HG02970 (cell line): ENCODE data around the gene NFYC.
"Not testable (repeated sequence)": the region's sequence is repeated elsewhere in the genome, so short reads cannot be mapped to it uniquely, and the experiment has no call there.

Experiments
- ATAC-seq: cut with Tn5 transposase; IDR thresholded peaks from one replicate; pipeline ENCODE4 v1.9.1; 2021; ENCODE audit warnings: mild to moderate bottlenecking, moderate library complexity, moderate number of reproducible peaks; ENCODE audit not compliant: unreplicated experiment, low FRiP score

The NFYC gene

GRCh38 chr1:40704817-40705733, 13.6 kb downstream of the NFYC start:
- no peak for ATAC-seq

DNA sequence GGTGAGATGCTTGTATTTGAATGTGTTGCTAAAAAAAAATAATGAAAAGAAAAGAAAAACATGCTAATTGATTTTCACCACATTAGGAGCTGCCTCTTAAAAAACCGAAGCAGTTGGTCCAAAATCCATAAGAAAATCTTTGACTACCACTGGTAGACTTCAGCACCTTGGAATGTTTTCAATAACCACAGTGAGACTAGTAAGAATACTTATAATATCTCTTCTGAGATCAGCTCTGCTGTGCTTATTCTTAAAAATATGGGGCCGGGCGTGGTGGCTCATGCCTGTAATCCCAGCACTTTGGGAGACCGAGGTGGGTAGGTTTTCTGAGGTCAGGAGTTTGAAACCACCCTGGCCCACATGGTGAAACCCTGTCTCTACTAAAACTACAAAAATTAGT, 15.1 kb downstream of the NFYC start:
- no peak for ATAC-seq

GRCh38 chr1:40708750-40709099, 17.2 kb downstream of the NFYC start:
- ATAC-seq = peak; percentile 43

- ATAC-seq = peak; percentile 78
These were observed 17.7 kb downstream of the NFYC start for GRCh38 chr1:40709100-40709801.

GRCh38 chr1:40709802-40710278, 18.3 kb downstream of the NFYC start:
- no peak for ATAC-seq

- ATAC-seq = no peak
These were observed 19.2 kb downstream of the NFYC start for GRCh38 chr1:40710581-40711315.

GRCh38 chr1:40711465-40712404, 20.2 kb downstream of the NFYC start:
- ATAC-seq = no peak

- no peak for ATAC-seq
These were observed 21.0 kb downstream of the NFYC start for GRCh38 chr1:40712405-40712944.

GRCh38 chr1:40712997-40713396, 21.5 kb downstream of the NFYC start:
- no peak for ATAC-seq

GRCh38 chr1:40715491-40716059, 24.1 kb downstream of the NFYC start:
- no peak for ATAC-seq

DNA sequence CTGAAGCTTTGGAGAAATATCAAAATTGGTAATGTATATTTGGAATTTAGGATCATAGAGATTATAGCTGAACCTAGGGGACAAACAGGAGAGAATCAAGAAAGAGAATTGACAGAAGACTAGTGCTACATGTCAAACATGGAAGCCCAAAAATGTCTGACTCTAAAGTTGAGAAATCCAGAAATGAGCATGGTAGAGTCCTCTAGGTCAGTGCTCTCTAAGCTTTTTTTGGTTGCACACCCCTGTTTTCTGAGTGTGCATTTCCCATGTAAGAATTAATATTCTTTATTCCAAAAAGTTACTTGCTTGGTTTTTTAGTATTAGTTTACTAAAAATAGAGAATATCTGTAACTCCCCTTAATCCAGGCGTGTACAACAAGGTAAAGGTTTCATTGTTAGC, 25.6 kb downstream of the NFYC start:
- ATAC-seq = no peak

GRCh38 chr1:40717955-40718354, 26.5 kb downstream of the NFYC start:
- no peak for ATAC-seq

DNA sequence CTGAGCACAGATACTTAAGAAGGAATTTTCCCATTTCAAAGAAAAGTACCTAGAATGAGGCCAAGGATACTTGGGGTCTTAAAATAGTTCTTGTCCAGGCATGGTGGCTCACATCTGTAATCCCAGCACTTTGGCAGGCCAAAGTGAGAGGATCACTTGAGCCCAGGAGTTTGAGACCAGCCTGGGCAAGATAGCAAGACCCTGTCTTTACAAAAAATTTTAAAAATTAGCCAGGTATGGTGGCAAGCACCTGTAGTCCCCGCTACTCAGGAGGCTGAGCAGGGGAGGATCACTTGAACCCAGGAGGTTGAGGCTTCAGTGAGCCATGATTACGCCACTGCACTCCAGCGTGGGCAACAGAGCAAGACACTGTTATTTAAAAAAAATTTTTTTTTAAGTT, 29.0 kb downstream of the NFYC start:
- no peak for ATAC-seq

DNA sequence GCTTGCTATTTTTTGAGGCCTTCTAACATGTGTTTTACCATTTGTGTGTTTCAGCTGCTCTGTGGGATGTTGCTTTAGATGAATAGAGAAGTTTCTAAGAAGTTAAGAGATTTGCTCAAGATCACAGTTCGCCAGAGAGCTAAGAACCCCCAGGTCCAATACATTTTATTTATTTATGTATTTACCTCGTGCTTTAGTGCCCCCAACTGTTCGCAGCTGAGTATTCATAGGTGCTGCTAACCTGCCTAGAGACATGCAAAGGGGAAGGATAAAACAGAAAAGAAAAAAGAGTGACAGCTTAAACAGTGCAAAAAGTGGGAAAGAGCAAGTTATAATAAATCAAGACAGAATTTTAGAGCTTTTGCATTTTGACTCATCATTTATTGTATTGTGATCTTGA, 31.1 kb downstream of the NFYC start:
- no peak for ATAC-seq

DNA sequence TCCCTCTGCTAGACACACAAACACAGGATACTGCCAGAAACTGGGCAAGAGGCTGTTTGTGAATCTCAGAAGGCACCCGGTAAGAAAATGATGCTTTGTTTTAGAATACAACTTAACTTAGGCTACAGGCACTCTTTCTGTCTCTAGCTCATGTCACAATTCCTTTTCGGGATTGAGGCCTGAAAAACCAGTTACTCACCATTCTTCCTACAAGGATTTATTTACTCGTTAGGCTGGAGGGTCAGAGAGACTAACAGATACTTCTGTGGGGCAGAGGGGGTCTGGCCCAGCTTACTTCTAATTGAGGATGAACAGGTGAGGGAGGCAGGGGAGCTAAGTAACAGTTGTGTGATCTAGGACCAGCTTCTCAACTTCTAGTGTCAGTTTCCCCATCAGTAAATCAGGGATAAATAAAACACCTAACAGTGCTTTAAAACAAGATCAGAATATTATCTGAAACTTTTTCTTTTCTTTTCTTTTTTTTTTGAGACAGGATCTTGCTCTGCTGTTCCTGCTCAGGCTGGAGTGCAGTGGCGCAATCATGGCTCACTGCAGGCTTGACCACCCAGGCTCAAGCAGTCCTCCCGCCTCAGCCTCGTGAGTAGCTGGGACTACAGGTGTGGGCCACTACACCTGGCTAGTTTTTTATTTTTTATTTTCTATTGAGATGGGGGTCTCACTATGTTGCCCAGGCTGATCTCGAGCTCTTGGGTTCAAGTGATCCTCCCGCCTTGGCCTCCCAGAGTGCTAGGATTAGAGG, 31.9 kb downstream of the NFYC start:
- ATAC-seq = no peak

DNA sequence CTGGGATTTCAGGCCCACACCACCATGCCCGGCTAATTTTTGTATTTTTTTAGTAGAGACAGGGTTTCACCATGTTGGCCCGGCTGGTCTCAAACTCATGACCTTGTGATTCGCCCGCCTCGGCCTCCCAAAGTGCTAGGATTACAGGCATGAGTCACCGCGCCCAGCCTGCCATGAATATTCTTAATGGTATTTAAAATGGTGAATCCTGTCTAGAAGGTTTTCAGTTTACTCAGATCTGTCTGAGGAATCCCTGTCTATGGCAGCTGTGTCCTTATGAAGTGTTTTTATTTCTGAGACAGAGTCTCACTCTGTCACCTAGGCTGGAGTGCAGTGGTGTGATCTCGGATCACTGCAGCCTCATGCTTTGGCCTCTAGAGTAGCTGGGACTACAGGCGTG, 36.2 kb downstream of the NFYC start:
- not testable (repeated sequence) for ATAC-seq

GRCh38 chr1:40729316-40729862, 37.9 kb downstream of the NFYC start:
- not testable (repeated sequence) for ATAC-seq

- ATAC-seq = no peak
These were observed 41.3 kb downstream of the NFYC start for GRCh38 chr1:40732756-40733301.
